Fibroblast of lung (primary cell): ENCODE results near the gene ERCC1. TPM values are rescaled to one million over a fixed set of nuclear protein-coding genes. Genes with fewer than 3 reads are reported as not detected.

ENCODE experiments used
- DNase-seq, 2 donors: peaks; one replicate each; pipeline versions ENCODE4 v3.0.0 to v3.0.0-alpha.2; 2010; ENCODE audit warnings: low read depth in 2 of 2
- H2AFZ ChIP-seq: 2 replicates; pipeline ENCODE4 v1.5.1; 2012; ENCODE audit warnings: low read length, control low read depth, inconsistent platforms
- H3K27ac ChIP-seq: 2 replicates; pipeline ENCODE4 v1.5.1; 2011; ENCODE audit warnings: low read length, control low read depth; ENCODE audit not compliant: insufficient read depth
- H3K27me3 ChIP-seq: 2 replicates; pipeline ENCODE4 v1.5.1; 2011; ENCODE audit warnings: mild to moderate bottlenecking, low read length; ENCODE audit not compliant: control insufficient read depth, insufficient read depth
- H3K36me3 ChIP-seq: 2 replicates; pipeline ENCODE4 v1.5.1; 2011; ENCODE audit warnings: low read length; ENCODE audit not compliant: control insufficient read depth, insufficient read depth
- H3K4me1 ChIP-seq: 2 replicates; pipeline ENCODE4 v1.5.1; 2011; ENCODE audit warnings: low read length; ENCODE audit not compliant: control insufficient read depth, insufficient read depth; ENCODE audit errors: extremely low read depth
- H3K4me2 ChIP-seq: 2 replicates; pipeline ENCODE4 v1.5.1; 2011; ENCODE audit warnings: low read length, control low read depth; ENCODE audit not compliant: insufficient read depth; ENCODE audit errors: extremely low read depth
- H3K4me3 ChIP-seq, 4 experiments: fragments of 200-600 bp in 1 of 4; sonication (generic) in 1 of 4; replicated peaks in 1 of 4; 2 replicates each; pipeline ENCODE4 v1.5.1; 2011 to 2016; ENCODE audit warnings: low read length in 4 of 4, low read depth in 3 of 4, mild to moderate bottlenecking in 3 of 4, control low read depth in 2 of 4, inconsistent platforms in 1 of 4, mixed read lengths in 1 of 4; ENCODE audit not compliant: insufficient read depth in 1 of 4; ENCODE audit errors: control extremely low read depth in 1 of 4
- H3K79me2 ChIP-seq: 2 replicates; pipeline ENCODE4 v1.5.1; 2012; ENCODE audit warnings: mild to moderate bottlenecking, low read length, inconsistent platforms; ENCODE audit not compliant: control insufficient read depth, insufficient read depth
- H3K9ac ChIP-seq: 2 replicates; pipeline ENCODE4 v1.5.1; 2011; ENCODE audit warnings: mild to moderate bottlenecking, low read length, control low read depth; ENCODE audit not compliant: insufficient read depth
- H3K9me3 ChIP-seq: 2 replicates; pipeline ENCODE4 v1.5.1; 2012; ENCODE audit warnings: low read depth, low read length; ENCODE audit not compliant: control insufficient read depth, insufficient read depth
- H4K20me1 ChIP-seq: 2 replicates; pipeline ENCODE4 v1.5.1; 2011; ENCODE audit warnings: low read length; ENCODE audit not compliant: control insufficient read depth, insufficient read depth; ENCODE audit errors: extremely low read depth
- EZH2 ChIP-seq: IDR thresholded peaks from 2 replicates; pipeline ENCODE4 v1.5.1; 2012; ENCODE audit warnings: low read length, control low read depth, mild to moderate bottlenecking; ENCODE audit errors: missing control alignments
- polyA plus RNA-seq, 2 donors: library from polyadenylated mRNA; depleted of rRNA in 1 of 2; stranded (reverse) in 1 of 2; unstranded in 1 of 2; fragments of >200 nt; gene quantifications; 2 replicates each; pipeline ENCODE4 v1.2.1, GENCODE V29; 2011 to 2012; ENCODE audit warnings: missing spikeins in 1 of 2
- total RNA-seq: library from RNA; depleted of rRNA; stranded (reverse); fragments of >200 nt; gene quantifications from 2 replicates; pipeline ENCODE4 v1.2.1, GENCODE V29; 2014
- TF ChIP-seq, protein P1 (sequence below), 2 donors: IDR thresholded peaks in 1 of 2; conservative IDR thresholded peaks in 1 of 2; 1 replicate in 1 of 2; 2 replicates in 1 of 2; pipeline ENCODE4 v1.5.1; 2011 to 2012; ENCODE audit warnings: low read length in 2 of 2, control low read depth in 1 of 2, inconsistent platforms in 1 of 2, low read depth in 1 of 2, mild to moderate bottlenecking in 1 of 2

Gene ERCC1
- total and polyA plus RNA-seq, 2 donors (not counting 1 experiment from before 2014, with no cell fraction given) = 49.3 to 81.1 TPM

DNA sequence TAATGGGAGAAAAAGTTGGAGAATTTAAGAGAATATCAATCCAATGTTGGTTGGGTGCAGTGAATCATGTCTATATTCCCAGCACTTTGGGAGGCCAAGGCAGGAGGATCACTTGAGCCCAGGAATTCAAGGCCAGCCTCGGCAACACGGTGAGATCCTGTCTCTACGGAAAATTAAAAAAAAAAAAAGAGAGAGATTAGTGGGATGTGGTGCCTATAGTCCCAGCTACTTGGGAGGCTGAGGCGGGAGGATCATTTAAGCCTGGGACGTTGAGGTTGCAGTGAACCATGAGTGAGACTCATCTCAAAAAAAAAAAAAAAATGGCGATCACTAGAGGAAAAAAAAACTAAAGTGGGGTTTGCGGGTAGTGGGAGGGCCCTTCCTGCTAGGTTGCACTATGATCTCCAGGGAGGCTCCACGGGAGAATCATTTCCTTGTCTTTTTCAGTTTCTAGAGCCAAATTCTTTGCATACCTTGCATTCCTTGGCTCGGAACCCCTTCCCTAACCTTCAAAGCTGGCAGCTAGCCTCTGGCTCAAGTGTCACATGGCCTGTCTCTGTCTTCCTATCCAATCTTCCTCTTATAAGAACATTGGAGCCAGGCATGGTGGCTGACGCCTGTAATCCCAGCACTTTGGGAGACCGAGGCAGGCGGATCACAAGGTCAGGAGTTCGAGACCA lies 47.5 kb downstream of the ERCC1 start:
- no peak overlapping the region for H3K9ac ChIP-seq
- H3K27me3 ChIP-seq = no peaks in the 10 kb centered on the region
- DNase-seq = peak; percentile 73 to 96
- no peak overlapping the region for H2AFZ ChIP-seq
- TF ChIP-seq, protein P1, sequence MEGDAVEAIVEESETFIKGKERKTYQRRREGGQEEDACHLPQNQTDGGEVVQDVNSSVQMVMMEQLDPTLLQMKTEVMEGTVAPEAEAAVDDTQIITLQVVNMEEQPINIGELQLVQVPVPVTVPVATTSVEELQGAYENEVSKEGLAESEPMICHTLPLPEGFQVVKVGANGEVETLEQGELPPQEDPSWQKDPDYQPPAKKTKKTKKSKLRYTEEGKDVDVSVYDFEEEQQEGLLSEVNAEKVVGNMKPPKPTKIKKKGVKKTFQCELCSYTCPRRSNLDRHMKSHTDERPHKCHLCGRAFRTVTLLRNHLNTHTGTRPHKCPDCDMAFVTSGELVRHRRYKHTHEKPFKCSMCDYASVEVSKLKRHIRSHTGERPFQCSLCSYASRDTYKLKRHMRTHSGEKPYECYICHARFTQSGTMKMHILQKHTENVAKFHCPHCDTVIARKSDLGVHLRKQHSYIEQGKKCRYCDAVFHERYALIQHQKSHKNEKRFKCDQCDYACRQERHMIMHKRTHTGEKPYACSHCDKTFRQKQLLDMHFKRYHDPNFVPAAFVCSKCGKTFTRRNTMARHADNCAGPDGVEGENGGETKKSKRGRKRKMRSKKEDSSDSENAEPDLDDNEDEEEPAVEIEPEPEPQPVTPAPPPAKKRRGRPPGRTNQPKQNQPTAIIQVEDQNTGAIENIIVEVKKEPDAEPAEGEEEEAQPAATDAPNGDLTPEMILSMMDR (conservative IDR thresholded peaks at IDR 0.05 in 1 of 2, IDR thresholded peaks at IDR 0.05 in 1 of 2; ENCODE audit: low read depth in 1 of 2, low read length in 2 of 2) = no peak
- no peak for TF ChIP-seq EZH2
- peaks cover 10% of the 10 kb centered on the region for H3K4me1 ChIP-seq
- H3K4me2 ChIP-seq = peak overlapping the region; percentile 44
- H3K4me3 ChIP-seq = no peak overlapping the region
- H4K20me1 ChIP-seq = no peaks in the 10 kb centered on the region
- H3K36me3 ChIP-seq = no peaks in the 10 kb centered on the region
- no peaks in the 10 kb centered on the region for H3K79me2 ChIP-seq
- peak overlapping the region; percentile 70 for H3K27ac ChIP-seq
- no peaks in the 10 kb centered on the region for H3K9me3 ChIP-seq

DNA sequence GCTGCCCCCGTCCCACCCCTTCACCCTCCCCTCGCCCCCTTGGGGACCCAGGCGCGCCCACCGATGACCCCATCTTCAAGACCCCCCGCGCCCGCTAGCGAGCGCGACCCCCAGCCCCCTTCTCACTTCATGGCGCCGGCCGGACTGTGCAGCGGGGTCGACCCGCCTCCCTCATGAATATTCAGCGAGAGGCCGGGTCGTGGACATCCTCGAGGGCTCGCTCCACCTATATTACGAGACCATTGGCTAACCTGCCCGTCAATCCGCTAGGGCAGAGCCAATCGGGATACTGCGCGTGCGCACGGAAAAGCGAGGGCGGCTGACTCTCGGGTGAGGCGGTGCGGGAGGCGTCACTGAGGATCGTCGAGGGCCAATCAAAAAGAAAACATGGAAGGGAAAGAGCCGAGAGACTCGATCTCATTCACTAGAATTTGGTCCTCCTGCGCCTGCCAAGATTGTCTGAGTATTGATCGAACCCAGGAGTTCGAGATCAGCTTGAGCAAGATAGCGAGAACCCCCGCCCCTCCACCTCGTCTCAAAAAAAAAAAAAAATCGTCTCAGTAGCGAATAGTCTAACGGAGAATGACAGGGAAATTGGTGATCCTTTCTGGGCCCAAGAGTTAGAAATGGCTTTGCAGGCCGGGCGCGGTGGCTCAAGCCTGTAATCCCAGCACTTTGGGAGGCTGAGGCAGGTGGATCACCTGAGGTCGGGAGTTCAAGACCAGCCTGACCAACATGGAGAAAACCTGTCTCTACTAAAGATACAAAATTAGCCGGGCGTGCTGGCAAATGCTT lies 53.1 kb downstream of the ERCC1 start, which contains the start of gene ERCC2:
ERCC2 (minus strand) TSS at position 164 of the 795 bp plus-strand sequence; CDS start at position 131, 33 bp downstream.
- no peaks in the 10 kb centered on the region for H3K27me3 ChIP-seq
- peaks cover 15% of the 10 kb centered on the region for H3K79me2 ChIP-seq
- H3K9me3 ChIP-seq = no peaks in the 10 kb centered on the region
- peak within 1 kb of the TSS; percentile 82 for H3K27ac ChIP-seq
- H3K36me3 ChIP-seq = peaks cover 2% of the 10 kb centered on the region
- H3K4me3 ChIP-seq = peak within 1 kb of the TSS; percentile 68 to 83 (median 74)
- H3K4me1 ChIP-seq = no peaks in the 10 kb centered on the region
- H3K4me2 ChIP-seq = peak within 1 kb of the TSS; percentile 70
- H4K20me1 ChIP-seq = no peaks in the 10 kb centered on the region
- TF ChIP-seq, protein P1 (conservative IDR thresholded peaks at IDR 0.05 in 1 of 2, IDR thresholded peaks at IDR 0.05 in 1 of 2; ENCODE audit: low read depth in 1 of 2, low read length in 2 of 2) = no peak
- no peak for TF ChIP-seq EZH2
- DNase-seq = peak; percentile 98 to 99
- peak within 1 kb of the TSS; percentile 77 for H3K9ac ChIP-seq
- H2AFZ ChIP-seq = peak within 1 kb of the TSS; percentile 79

DNA sequence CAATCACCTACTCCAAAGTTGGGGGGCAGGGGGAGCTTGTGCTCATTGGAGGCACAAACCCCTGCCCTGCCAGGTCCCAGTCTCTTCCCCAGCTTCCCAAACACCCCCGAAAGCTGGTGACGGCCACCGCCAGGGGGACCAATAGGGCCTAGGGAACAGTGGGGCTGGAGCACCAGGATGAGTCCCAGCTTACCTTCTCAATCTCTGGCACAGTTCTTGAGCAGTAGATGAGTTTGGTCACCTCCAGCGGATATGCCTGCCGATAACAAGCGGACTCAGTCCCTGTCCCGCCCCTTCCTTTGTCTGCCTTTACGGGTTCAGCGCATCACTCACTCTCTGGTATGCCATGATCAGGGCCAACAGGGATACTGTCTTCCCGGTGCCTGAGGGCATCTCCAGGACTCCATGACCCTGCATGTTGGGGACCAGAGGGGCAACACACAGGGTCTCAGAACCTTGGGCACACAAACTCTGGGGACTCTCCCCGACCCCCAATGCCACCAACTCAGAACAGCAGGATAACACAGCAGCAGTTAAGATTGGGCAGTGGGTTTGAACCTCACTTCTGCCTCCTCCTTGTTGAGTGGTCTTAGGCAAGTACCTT lies 54.9 kb downstream of the ERCC1 start:
- no peaks in the 10 kb centered on the region for H3K4me1 ChIP-seq
- no peaks in the 10 kb centered on the region for H3K27me3 ChIP-seq
- H3K27ac ChIP-seq = no peak overlapping the region
- peaks cover 4% of the 10 kb centered on the region for H3K36me3 ChIP-seq
- TF ChIP-seq EZH2 = no peak
- TF ChIP-seq, protein P1 (conservative IDR thresholded peaks at IDR 0.05 in 1 of 2, IDR thresholded peaks at IDR 0.05 in 1 of 2; ENCODE audit: low read depth in 1 of 2, low read length in 2 of 2) = no peak
- H3K4me2 ChIP-seq = peak overlapping the region; percentile 67
- no peak for DNase-seq
- no peaks in the 10 kb centered on the region for H3K9me3 ChIP-seq
- peaks cover 15% of the 10 kb centered on the region for H3K79me2 ChIP-seq
- H3K4me3 ChIP-seq = peak overlapping the region in 2 of 4 experiments; percentile 33 to 75
- no peak overlapping the region for H3K9ac ChIP-seq
- no peak overlapping the region for H2AFZ ChIP-seq
- no peaks in the 10 kb centered on the region for H4K20me1 ChIP-seq
